IPS DF 6.9 (cell line): Measurements from ENCODE around the gene INHBC.

Experiments used
- DNase-seq: peaks from one replicate; pipeline ENCODE4 v3.0.0-alpha.2; 2013; ENCODE audit warnings: low read depth, low spot score
- H3K27ac ChIP-seq: one replicate; pipeline ENCODE4 v1.5.1; 2013; ENCODE audit warnings: low read length, control low read depth
- H3K27me3 ChIP-seq: 2 replicates; pipeline ENCODE4 v1.6.1; 2013; ENCODE audit warnings: mild to moderate bottlenecking, low read length; ENCODE audit not compliant: control insufficient read depth, insufficient read depth
- H3K36me3 ChIP-seq: 2 replicates; pipeline ENCODE4 v1.6.1; 2013; ENCODE audit warnings: low read length; ENCODE audit not compliant: control insufficient read depth, insufficient read depth
- H3K4me1 ChIP-seq: 2 replicates; pipeline ENCODE4 v1.6.1; 2013; ENCODE audit warnings: low read length; ENCODE audit not compliant: control insufficient read depth, insufficient read depth
- H3K4me3 ChIP-seq: 2 replicates; pipeline ENCODE4 v1.5.1; 2013; ENCODE audit warnings: mild to moderate bottlenecking, low read length
- H3K9me3 ChIP-seq: 2 replicates; pipeline ENCODE4 v1.6.1; 2013; ENCODE audit warnings: low read length, inconsistent platforms; ENCODE audit not compliant: control insufficient read depth, insufficient read depth
- WGBS: extraction: QIAGEN DNeasy Blood & Tissue Kit; methylation state at CpG from one replicate; pipeline ENCODE4 v1.1.7; 2013; ENCODE audit warnings: mixed read lengths, missing lambda C conversion rate; ENCODE audit not compliant: insufficient read length, insufficient coverage; 5-methylcytosine and 5-hydroxymethylcytosine counted together

Gene INHBC

GRCh38 chr12:57460841-57461275 lies 26.3 kb downstream of the INHBC start:
- Histone ChIP-seq H3K27me3 (no peaks in the 10 kb centered on the region), H3K36me3 (no peaks in the 10 kb centered on the region), H3K4me1 (peaks cover 8% of the 10 kb centered on the region; the same call in 1 of the 2 replicates), H3K9me3 (no peaks in the 10 kb centered on the region), H3K4me3 (peak overlapping the region; percentile 63; the same call in 1 of the 2 replicates), H3K27ac (no peak overlapping the region)
- WGBS, result no CpG with 5 or more reads among the region's 19 CpGs
- no peak for DNase-seq

- Histone ChIP-seq H3K4me1 (peaks cover 6% of the 10 kb centered on the region; the same call in 1 of the 2 replicates), H3K36me3 (no peaks in the 10 kb centered on the region), H3K27ac (no peak overlapping the region), H3K9me3 (no peaks in the 10 kb centered on the region), H3K27me3 (no peaks in the 10 kb centered on the region), H3K4me3 (peak overlapping the region; percentile 63; the same call in 1 of the 2 replicates)
- no CpG with 5 or more reads among the region's 32 CpGs for WGBS
- no peak for DNase-seq
Observed at GRCh38 chr12:57461276-57461916, 26.8 kb downstream of the INHBC start.

- Histone ChIP-seq H3K4me1 (peaks cover 3% of the 10 kb centered on the region; the same call in 1 of the 2 replicates), H3K4me3 (peak overlapping the region; percentile 56; the same call in 1 of the 2 replicates), H3K36me3 (no peaks in the 10 kb centered on the region), H3K9me3 (no peaks in the 10 kb centered on the region), H3K27ac (no peak overlapping the region), H3K27me3 (no peaks in the 10 kb centered on the region)
- no CpG with 5 or more reads among the region's 9 CpGs for WGBS
- DNase-seq, result no peak
Observed at GRCh38 chr12:57461917-57462250, 27.3 kb downstream of the INHBC start.

GRCh38 chr12:57462251-57462911 lies 27.8 kb downstream of the INHBC start:
- peak; percentile 96 for DNase-seq
- no peak overlapping the region for H3K27ac ChIP-seq
- H3K27me3 ChIP-seq, result no peaks in the 10 kb centered on the region
- no peaks in the 10 kb centered on the region for H3K9me3 ChIP-seq
- H3K4me3 ChIP-seq, result peak overlapping the region; percentile 56; the same call in 1 of the 2 replicates
- WGBS, result no CpG with 5 or more reads among the region's 28 CpGs
- peaks cover 3% of the 10 kb centered on the region; the same call in 1 of the 2 replicates for H3K4me1 ChIP-seq
- H3K36me3 ChIP-seq, result no peaks in the 10 kb centered on the region

GRCh38 chr12:57462912-57463253 lies 28.3 kb downstream of the INHBC start:
- Histone ChIP-seq H3K4me3 (no peak overlapping the region), H3K27ac (no peak overlapping the region), H3K27me3 (no peaks in the 10 kb centered on the region), H3K9me3 (no peaks in the 10 kb centered on the region), H3K4me1 (peaks cover 3% of the 10 kb centered on the region; the same call in 1 of the 2 replicates), H3K36me3 (no peaks in the 10 kb centered on the region)
- WGBS, result no CpG with 5 or more reads among the region's 5 CpGs
- no peak for DNase-seq

GRCh38 chr12:57464569-57464968 lies 30.0 kb downstream of the INHBC start:
- no CpG with 5 or more reads among the region's 12 CpGs for WGBS
- Histone ChIP-seq H3K4me3 (no peak overlapping the region), H3K36me3 (no peaks in the 10 kb centered on the region), H3K4me1 (peaks cover 2% of the 10 kb centered on the region; the same call in 1 of the 2 replicates), H3K27ac (no peak overlapping the region), H3K27me3 (no peaks in the 10 kb centered on the region), H3K9me3 (no peaks in the 10 kb centered on the region)
- no peak for DNase-seq

GRCh38 chr12:57465030-57465746 lies 30.6 kb downstream of the INHBC start:
- no peak for DNase-seq
- H3K9me3 ChIP-seq, result no peaks in the 10 kb centered on the region
- no peak overlapping the region for H3K27ac ChIP-seq
- no peak overlapping the region for H3K4me3 ChIP-seq
- WGBS, result no CpG with 5 or more reads among the region's 6 CpGs
- H3K4me1 ChIP-seq, result peaks cover 2% of the 10 kb centered on the region; the same call in 1 of the 2 replicates
- no peaks in the 10 kb centered on the region for H3K36me3 ChIP-seq
- H3K27me3 ChIP-seq, result no peaks in the 10 kb centered on the region

GRCh38 chr12:57465747-57466505 lies 31.3 kb downstream of the INHBC start:
- Histone ChIP-seq H3K27me3 (no peaks in the 10 kb centered on the region), H3K36me3 (no peaks in the 10 kb centered on the region), H3K4me3 (no peak overlapping the region), H3K9me3 (no peaks in the 10 kb centered on the region), H3K27ac (no peak overlapping the region), H3K4me1 (peaks cover 2% of the 10 kb centered on the region; the same call in 1 of the 2 replicates)
- DNase-seq, result no peak
- WGBS, result no CpG with 5 or more reads among the region's 14 CpGs

- Histone ChIP-seq H3K36me3 (no peaks in the 10 kb centered on the region), H3K4me3 (no peak overlapping the region)
- WGBS, result no CpG with 5 or more reads among the region's 12 CpGs
Observed at GRCh38 chr12:57467212-57467874, 32.8 kb downstream of the INHBC start.

More at GRCh38 chr12:57467212-57467874, 32.8 kb downstream of the INHBC start:
- Histone ChIP-seq H3K27me3 (peaks cover under 1% of the 10 kb centered on the region; the same call in 1 of the 2 replicates), H3K4me1 (peaks cover 2% of the 10 kb centered on the region), H3K9me3 (no peaks in the 10 kb centered on the region), H3K27ac (no peak overlapping the region)
- DNase-seq, result no peak
